ENCODE results near the gene CDC42EP4.

Gene CDC42EP4

DNA sequence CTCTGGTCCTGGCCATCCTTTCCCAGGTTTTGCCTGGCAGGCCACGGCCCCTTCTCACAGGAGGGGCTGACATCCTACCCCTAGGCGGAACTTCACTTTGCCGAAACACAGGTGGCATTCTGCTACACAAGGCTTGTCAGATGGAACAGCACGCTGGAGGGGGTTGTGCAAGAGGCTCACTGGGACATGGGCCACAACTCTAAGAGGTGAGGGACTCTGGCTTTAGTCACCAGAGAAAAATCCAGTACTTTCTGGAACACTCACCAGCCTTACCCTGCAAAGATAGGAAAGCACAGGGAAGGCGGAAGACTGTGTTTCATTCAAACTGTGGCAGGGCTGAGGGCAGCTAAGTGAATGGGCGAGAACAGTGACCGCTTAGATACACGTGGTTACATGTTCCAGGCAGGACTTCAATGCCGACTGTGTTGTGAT lies 18.3 kb downstream of the CDC42EP4 start:
- DNase-seq = no peak

DNA sequence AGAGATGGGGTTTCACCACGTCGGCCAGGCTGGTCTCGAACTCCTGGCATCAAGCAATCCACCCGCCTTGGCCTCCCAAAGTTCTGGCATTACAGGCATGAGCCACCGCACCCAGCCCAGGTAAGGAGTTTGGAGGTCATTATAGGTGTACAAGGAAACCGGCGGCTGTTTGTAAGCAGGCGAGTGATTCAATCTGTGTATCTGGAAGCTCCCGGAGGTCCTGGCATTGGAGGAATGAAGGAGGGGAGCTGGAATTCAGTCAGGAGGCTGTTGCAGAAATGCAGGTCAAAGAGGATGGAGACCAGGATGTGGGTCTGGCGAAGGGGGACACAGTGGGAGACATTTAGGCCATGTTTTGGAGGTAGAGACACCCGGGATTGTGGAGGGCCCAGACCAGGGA lies 18.8 kb downstream of the CDC42EP4 start:
- no peak for DNase-seq

DNA sequence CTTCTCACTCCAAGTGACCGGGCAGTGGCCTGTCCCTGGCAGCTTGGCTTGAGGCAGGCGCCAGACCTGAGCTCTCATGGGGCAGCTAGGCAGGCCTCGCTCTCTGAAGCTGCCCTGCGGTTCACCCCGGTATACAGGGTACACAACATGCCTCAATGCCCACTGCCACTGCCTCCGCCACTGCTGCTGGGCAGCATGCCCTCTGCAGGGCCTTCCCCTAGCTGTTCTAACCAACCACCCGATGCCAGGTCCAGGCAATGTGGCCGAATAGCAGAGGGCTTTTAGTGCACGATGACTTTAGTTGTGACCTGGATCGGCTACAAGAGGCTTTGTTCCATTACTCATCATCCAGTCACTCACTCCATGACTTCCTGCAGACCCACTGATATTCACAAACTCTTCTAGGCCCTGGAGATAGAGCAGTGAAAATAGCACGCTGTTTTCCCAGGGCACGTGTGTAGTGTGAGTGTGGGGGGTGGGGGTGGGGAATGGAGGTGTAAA lies 19.7 kb downstream of the CDC42EP4 start:
- DNase-seq = no peak

DNA sequence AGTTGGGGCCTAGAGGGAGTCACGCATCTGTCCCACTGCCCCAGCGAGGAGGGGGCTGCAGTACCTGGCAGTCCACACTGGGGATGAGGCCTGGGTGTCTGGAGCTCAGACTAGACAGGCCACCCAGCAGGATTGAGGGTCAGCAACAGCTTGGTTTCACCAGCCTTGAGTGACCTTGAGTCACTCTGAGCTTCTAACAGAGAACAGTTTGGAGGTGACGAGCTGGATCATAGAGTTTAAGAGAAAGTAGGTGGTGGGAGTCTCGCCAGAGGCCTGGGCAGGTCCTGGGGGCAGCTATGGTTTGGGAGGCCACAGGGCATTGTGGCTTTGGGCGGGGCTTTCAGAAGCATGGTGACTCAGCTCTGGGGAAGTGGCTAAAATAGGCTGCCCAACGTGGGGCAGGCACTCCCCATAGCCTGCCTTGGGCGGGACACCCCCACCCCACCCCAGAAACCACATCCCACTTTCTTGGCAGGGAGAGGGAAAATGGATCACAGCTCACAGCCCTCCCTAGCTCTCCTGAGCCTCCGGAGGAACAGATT lies 20.5 kb downstream of the CDC42EP4 start:
- DNase-seq = no peak

GRCh38 chr17:73290399-73291259 lies 21.2 kb downstream of the CDC42EP4 start:
- DNase-seq = no peak

GRCh38 chr17:73289549-73290254 lies 22.1 kb downstream of the CDC42EP4 start:
- no peak for DNase-seq

DNA sequence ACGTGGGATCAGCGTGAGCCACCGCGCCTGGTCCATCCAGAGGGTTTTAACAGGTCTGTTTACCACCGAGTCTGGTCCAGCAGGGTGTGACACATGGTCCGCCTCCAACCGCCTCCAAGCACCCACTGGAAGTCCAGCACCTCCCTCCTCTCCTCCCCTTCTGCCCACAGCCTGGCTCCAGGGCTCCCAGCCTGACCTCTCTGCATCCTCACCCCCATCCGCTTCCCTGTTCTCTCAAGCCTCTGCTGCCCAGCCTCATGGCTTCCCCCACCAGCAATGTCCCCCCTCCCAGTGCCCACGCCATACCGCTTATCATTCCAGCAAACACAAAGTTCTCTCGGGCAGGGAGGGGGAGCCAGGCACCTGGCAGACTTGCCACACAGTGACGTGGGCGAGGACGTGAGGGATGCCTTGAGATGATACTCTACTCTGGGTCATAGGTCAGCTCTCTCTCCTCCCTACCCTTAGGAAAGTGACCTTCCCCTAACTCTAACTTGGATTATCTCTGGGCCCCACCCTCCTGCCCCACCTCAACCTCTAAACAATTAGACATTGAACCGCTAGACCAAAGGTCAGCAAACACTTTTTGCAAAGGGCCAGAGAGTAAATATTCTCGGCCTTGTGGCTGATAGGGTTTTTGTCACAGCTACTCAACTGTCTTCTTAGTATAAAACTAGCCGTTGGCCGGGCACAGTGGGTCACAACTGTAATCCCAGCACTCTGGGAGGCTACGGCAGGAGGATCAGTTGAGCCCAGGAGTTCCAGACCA lies 23.1 kb downstream of the CDC42EP4 start:
- DNase-seq = no peak

- DNase-seq = no peak
Observed at GRCh38 chr17:73286863-73287296, 24.9 kb downstream of the CDC42EP4 start.

DNA sequence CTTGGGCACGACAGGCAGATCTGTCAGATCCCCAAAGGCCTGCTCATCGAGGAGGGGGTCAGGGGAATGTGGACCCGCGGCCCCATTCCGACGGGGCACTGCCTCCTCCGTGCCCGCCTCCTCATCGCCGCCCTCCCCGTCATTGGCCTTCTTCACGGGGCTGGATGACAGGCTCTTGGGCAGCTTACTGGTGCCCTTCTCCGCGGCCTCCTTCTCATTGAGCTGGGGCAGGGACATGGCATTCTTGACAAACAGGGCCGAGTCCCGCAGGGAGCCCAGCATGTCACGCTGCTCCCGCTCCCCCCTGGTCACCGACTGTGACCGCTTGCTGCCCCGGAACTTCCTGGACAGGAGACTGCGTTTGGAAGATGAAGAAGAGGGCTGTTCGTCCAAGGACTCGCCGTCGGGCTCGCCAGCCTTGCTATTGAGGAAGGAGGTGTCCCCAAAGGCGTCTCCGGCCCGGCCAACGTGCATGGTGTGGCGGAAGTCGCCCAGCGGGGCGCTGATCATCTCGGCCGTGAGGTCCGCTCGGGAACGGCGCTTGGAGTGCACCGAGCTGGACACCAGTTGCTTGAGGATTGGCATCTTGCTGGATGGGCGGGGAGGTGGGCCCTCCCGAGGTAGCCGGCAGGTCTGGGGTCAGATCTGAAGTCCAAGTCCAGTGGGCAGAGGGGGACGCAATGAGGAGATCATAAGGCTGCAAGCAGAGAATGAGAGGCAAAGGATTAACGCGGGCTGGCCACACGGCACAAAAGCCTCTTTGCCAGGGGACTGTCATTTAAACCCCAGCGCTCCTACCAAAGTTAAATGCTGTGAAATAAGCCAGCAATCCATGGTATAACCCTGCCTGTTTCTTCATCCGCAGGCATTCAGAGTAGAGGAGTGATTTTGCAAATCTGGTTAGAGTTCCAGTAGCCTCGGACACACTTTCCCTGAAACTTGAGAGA lies 25.6 kb downstream of the CDC42EP4 start:
- no peak for DNase-seq

GRCh38 chr17:73285603-73285908 lies 26.2 kb downstream of the CDC42EP4 start:
- DNase-seq = no peak

DNA sequence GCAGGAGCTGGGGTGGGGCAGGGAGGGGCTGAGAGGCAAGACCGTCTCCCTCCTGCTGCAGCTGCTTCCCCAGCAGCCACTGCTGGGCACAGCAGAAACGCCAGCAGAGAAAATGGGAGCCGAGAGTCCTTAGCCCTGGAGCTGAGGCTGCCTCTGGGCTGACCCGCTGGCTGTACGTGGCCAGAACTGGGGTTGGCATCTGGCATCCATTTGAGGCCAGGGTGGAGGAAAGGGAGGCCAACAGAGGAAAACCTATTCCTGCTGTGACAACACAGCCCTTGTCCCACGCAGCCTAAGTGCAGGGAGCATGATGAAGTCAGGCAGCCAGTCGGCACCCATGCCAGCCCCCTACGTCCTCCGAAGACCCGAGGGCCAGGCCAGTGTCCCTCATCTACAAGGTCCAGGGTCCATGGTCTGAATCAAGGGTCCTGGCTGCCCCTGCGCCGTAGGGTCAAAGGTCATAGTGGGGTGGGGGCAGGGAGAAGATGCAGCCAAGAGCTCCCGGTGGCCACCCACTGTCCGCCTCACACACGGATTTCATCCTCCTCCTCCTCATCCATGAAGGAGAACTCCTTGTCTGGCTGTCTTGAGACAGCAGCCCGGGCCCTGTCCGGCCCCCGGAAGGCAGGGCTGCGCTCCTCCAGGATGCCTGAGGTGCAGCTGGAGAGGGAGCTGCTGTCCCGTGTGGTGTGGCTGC lies 26.7 kb downstream of the CDC42EP4 start:
- DNase-seq = no peak

- no peak for DNase-seq
Observed at GRCh38 chr17:73284354-73284753, 27.4 kb downstream of the CDC42EP4 start.

DNA sequence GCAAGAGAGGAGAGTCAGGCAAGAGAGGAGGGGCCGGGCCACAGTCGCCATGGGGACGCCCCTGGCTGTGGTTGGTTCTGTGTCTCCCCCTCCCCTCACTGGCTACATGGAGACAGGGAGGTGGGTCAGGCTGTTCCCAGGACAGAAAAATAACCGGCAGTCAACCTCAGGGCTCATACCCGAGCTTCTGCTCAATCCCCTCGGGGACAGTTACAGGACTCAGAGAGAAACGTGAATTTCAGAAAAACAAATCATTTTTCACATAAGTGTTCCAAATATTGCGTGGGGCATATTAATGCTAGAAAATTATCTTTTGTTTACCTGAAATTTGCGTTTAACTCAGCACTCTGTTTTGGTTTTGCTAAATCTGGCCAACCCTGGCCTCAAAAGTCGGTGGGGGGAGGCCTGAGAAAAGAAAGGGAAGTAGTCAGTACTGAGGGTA lies 27.9 kb downstream of the CDC42EP4 start:
- DNase-seq = no peak

DNA sequence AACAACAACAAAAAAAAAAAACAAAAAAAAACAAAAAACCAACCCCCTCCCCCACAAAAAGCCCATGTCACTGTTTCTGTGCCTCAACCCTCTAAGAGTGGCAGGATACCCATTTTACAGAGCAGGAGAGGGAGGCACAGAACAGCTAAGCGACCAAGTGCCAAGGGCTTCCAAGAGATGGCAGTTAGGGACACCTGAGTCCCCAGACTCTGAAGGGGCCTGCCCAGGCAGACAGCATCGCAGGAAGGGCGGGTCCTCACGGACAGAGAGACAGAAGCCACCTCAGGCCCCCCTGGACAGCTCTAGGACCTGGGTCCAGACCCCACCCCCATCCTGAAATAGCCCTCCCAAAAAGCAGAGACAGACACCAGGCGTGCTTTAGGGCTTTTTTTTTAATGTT lies 28.6 kb downstream of the CDC42EP4 start:
- no peak for DNase-seq

- DNase-seq = no peak
Observed at GRCh38 chr17:73282629-73283028, 29.2 kb downstream of the CDC42EP4 start.

DNA sequence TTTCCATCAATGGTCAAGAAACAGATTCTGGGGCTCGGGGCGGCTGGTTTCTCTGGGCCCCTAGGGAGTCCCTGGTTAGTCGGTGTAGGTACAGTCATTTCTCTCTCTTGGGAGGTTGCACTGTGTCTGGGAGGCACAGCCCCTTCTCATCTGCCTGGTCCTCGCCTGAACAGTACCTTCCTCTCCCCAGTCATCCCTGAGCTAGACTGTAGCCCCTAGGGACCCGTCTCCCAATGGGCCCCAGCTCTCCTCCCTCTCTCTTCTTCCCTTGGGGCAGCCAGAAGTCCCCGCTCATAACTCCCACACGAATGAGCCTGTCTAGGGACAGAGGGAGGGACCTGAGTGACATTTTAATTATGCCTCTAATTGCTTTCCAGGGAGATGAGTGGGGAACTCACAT lies 29.9 kb downstream of the CDC42EP4 start:
- DNase-seq = no peak

DNA sequence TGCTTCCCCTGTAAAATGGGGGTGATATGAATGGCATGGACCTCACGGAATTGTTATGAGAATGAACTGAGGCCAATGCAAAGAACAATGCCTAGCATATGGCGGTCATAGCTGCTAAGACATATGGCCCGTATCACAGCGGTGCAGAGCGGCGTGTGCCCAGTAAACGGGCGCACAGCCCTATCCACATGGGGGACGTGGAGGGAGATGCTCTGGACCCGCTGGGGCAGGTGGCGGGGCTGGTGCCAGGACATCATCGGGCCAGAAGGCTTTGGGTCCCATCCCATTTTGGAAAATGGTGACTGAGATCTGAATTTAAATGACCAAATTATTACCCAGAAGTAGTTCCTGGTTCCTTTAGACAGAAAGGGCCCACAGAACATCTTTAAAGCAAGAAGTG lies 31.6 kb downstream of the CDC42EP4 start:
- no peak for DNase-seq

GRCh38 chr17:73279704-73280103 lies 32.1 kb downstream of the CDC42EP4 start:
- no peak for DNase-seq

- DNase-seq = no peak
Observed at GRCh38 chr17:73278465-73279453, 33.0 kb downstream of the CDC42EP4 start.

- no peak for DNase-seq
Observed at GRCh38 chr17:73278049-73278464, 33.7 kb downstream of the CDC42EP4 start.
